ENCODE results near the gene PPP2R3B.
"Not testable (repeated sequence)": the region's sequence is repeated elsewhere in the genome, so short reads cannot be mapped to it uniquely, and the experiment has no call there.

PPP2R3B gene

GRCh38 chrX:317424-318067 is 69.2 kb downstream of the PPP2R3B start:
- DNase-seq = no peak

DNA sequence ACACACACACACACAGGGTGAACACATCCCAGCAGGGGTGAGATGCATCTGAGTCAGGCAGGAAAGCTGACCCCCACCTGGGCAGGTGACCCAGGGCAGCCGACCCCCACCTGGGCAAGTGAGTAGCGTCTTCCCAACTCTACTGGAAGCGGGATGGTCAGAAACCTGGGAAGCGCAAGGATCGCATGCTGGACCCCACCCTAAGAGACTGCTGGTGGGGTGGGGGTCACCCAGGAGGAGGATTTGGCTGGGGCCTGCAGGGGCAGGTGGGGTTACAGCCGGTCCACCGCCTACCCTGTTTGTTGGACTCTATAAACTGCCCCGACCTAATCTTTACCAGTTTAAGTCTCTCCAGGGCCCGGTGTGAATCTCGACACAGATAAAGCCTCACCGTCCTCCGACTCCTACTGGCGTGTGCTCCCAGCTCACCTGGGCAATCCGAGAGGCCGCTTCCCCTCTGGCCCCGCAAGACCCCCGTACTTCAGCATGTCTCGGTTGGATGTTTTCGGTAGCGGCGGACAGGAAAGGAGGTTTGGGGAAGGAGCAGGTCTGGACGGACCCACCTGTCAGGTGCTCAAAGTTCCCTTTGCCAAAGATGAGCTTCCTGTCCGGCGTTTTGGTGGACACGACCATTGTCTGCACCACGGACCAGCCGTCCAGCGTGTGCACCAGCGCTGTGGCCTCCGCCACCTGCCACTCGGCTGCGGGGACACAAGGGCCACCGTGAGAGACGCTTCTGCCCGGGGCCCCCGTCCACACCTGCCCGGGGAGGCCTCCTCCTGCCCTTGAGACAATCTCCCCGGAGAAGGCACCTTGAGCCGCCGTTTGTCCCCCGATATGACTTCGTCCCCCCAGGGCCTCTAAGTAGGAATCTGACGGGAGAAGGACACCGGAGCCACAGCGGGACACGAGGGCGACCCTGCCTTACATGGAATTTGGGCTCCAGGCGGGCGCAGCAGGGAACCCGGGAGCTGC is 70.1 kb downstream of the PPP2R3B start:
- no peak for DNase-seq

DNA sequence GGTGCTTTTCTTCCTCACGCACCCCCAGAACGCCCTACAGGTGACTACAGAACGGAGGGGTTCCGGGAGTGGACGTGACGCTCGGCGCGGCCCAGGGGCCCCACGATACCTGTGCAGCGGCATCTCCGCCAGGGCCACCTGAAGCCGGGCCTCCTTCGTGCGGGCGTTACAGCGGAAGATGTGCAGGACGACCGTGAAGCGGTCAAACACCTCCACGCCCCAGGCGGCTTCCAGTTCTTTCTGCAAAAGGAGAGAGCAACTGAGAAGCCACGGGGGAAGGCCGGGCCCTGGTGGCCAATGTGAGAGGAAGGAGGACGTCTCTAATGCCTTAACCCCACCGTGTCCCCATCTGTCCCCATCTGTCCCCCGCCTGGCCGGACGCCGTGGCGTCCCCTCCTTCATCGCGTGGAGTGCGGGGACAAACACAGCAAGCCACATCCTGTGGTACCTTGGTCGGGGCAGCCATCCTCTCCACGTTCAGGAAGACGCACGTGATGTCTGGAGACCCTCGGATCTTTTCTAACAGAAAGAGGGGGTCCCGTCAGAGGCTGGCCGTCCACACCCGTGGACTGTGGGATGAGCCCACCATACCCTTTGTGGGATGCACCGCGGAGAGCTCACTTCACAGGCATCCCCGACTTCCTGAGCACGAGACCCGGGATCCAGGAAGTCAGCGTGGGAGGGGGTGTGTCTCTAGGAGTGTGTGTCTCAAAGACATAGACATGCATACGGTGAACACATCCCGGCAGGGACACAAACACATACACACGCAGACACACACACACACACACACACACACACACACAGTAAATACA is 71.7 kb downstream of the PPP2R3B start:
- DNase-seq = no peak

DNA sequence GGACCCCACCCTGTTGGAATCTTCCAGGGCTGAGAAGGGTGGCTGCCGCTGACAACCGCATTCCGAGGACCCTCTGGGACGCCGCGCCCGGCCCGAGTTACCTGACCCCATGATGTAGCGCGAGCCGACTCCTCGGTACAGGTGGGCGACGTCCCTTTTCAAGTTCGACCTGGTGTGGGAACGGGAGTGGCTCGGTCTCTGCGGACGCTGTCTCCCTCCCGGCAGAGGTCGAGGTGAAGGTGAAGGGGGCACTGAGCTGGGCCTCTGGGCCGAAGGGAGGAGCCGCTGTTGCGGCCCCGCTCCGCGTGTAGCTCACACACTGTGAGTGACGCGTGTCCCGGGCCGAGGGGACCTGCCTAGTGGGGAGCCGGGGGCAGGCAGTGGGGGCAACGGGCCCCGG is 72.7 kb downstream of the PPP2R3B start:
- DNase-seq = no peak

- no peak for DNase-seq
Observed at GRCh38 chrX:313546-313945, 73.2 kb downstream of the PPP2R3B start.

DNA sequence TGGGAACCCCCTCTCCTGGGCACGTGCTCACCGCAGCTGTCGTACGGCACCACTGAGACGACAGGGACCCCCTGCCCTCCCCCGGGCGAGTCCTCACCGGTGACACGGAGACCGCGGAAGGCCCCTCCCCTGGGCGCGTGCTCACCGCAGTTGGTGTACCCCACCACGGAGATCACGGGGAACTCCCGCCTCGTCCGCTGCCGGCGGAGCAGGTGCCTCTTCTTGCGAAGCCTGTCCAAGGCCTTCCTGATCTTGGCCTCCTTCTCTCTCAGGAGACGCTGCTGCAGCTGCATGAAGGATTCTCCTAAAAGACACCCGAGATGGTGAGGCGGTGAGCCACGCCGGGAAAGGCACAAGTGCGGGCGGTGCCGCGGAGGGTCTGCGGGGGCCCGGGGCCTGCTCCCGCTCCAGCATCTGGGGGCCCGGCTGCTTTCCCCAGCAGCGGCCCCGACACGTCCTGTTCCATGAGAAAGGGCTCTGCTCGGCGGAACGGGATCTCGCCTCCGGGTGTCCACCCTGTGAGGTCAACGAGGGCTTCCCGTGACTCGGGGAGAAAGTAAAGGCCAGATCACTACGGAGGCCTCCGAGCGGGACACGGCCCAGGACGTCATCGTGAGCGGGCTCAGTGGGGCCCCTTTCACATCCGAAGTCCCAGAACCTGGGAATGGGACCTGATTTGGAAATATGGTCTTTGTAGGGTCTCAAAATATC is 73.9 kb downstream of the PPP2R3B start:
- no peak for DNase-seq

GRCh38 chrX:311156-312129 is 75.3 kb downstream of the PPP2R3B start:
- no peak for DNase-seq

DNA sequence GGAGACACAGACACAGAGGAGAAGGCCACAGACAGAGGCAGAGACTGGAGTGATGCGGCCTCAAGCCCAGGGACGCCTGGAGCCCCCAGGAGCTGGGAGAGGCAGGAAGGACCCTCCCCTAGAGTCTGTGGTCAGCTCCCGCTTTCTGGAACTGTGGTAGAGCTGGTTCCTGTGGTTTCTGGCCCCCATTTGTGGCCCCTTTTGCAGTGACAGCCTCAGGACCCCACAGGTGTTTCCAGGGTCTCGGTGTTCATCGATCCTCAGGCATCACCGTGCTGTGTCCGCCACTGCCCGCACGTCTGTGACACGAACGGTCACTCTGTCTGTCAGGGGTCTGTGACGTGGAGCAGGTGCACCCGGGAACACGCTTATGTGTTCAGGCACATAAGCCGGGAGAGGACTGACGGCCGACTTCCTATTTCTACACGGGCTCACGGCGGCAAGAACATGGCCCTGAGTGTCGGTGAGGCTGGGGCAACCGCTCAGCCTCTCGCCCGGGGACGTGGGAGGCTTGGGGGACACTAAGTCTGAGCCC is 76.0 kb downstream of the PPP2R3B start:
- no peak for DNase-seq

GRCh38 chrX:308821-309520 is 77.7 kb downstream of the PPP2R3B start:
- DNase-seq = no peak

DNA sequence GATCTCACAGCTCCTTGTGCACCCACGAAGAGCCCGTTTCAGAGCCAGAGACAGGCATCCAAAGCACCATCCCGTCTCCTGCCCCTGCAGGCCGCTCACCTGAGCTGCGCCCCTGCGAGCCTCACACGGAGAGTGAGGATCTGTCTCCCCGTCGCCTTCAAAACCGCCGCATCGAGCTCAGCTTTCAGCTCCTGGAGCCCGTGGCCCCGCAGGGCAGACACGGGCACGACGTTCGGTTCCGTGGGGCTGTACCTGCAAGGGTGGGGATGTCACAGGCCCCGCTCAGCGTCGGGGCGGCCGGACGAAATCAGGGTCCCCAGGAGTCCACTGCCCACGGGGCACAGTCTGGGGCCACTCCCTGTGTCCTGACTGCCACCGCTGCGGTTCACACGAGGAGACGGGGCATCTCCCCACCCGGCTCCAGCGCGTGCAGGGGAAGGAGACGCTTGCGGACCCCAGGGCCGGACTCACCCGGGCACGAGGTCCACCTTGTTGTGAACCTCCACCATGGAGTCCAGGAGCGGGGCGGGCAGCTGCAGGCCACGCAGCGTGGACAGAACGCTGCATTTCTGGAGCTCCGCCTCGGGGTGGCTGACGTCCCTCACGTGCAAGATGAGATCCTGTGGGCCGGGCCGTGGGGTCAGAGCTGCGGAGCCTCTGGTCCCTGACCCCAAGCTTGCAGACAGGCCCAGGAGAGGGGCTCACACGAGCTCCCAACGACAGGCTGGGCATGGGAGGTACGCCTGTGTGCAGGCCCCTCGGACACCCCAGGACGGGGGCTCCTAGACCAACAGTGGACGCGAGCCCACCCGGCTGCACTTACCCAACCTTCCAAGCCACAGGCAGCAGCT is 79.2 kb downstream of the PPP2R3B start:
- DNase-seq = no peak

GRCh38 chrX:306614-307251 is 80.0 kb downstream of the PPP2R3B start:
- DNase-seq = not testable (repeated sequence)

GRCh38 chrX:305781-306613 is 80.7 kb downstream of the PPP2R3B start:
- not testable (repeated sequence) for DNase-seq

DNA sequence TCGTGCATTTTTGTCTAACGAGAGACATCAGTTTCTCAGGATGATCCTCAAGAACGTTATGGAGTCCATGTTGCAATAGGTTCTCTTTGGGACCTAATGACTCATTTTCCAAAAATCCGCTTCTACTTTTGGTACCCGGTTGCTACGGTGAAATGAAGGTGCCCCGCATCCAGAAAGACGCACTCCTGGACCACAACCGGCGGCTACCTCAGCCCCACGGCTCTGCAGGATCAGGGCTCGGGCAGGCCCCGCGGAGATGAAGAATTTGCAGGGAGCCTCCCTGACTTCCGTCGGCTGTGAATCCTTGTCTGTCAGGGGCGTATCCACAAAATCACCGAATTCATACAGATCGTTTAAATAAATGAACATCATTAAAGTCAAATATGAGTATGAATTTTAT is 83.7 kb downstream of the PPP2R3B start:
- DNase-seq = no peak

DNA sequence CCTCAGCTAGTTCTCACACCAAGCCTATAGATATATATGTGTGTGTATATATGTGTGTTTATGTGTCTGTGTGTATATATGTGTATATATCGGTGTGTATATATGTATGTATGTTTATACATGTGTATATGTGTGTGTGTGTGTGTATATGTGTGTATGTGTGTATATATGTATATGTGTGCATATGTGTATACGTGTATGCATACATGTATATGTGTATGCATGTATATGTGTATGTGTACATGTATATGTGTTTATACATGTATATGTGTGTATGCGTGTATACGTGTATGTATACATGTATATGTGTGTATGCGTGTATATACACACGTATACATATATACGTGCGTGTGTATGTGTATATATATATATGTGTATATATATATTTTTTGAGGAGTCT is 86.4 kb downstream of the PPP2R3B start:
- no peak for DNase-seq

- DNase-seq = no peak
Observed at GRCh38 chrX:298993-299392, 87.7 kb downstream of the PPP2R3B start.

DNA sequence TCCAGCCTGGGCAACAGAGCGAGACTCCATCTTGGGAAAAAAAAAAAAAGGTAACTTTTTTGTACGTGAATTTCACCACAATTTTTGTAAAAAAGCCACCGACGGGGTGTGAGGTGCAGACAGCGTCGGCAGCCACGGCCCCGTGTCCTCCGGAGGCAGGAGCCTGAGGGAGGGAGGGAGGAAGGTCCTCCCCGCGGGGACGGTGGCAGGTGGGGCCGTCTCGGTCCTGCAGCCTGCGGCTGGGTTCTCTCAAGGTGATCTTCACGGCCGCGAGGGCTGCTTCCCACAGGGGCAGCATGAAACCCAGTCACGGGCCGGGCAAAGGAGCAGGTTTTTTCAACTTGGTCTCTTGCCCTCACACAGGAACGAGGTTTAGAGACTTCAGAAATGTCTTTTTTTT is 91.6 kb downstream of the PPP2R3B start:
- no peak for DNase-seq

GRCh38 chrX:292900-293897 is 93.5 kb downstream of the PPP2R3B start:
- no peak for DNase-seq

Measured in fibroblast of upper back skin (primary cell).